Gastroesophageal sphincter (tissue), 4 donors: Measurements from ENCODE around the gene BRCA1. TPM values are rescaled to one million over a fixed set of nuclear protein-coding genes. Genes with fewer than 3 reads are reported as not detected.

ENCODE experiments used
- ATAC-seq: fragments of 150-250 bp; one replicate; pipeline ENCODE4 v1.9.1; 2016; ENCODE audit warnings: mild to moderate bottlenecking, moderate library complexity
- H3K27ac ChIP-seq, 4 donors: fragments of 200-600 bp; sonication (generic) in 3 of 4; 1 replicate in 3 of 4; 2 replicates in 1 of 4; pipeline ENCODE4 v1.5.1; 2016 to 2019
- H3K27me3 ChIP-seq: fragments of 200-600 bp; sonication (generic); one replicate; pipeline ENCODE4 v1.5.1; 2019
- H3K36me3 ChIP-seq, 2 donors: fragments of 200-600 bp; sonication (generic); one replicate each; pipeline ENCODE4 v1.5.1; 2019; ENCODE audit warnings: control low read depth in 1 of 2
- H3K4me1 ChIP-seq, 3 donors: fragments of 200-600 bp; sonication (generic); 1 replicate in 2 of 3; 2 replicates in 1 of 3; pipeline ENCODE4 v1.5.1; 2016 to 2019; ENCODE audit warnings: control low read depth in 2 of 3
- H3K4me3 ChIP-seq, 2 donors: fragments of 200-600 bp; sonication (generic); one replicate each; pipeline ENCODE4 v1.5.1; 2019; ENCODE audit warnings: mild to moderate bottlenecking in 1 of 2, moderate library complexity in 1 of 2
- H3K9me3 ChIP-seq, 3 donors: fragments of 200-600 bp; sonication (generic); one replicate each; pipeline ENCODE4 v1.5.1; 2017 to 2019; ENCODE audit warnings: control low read depth in 2 of 3
- EP300 ChIP-seq: sonication (generic); formaldehyde crosslinking; IDR thresholded peaks from one replicate; pipeline ENCODE4 v1.6.1; 2017; ENCODE audit warnings: antibody characterized with exemption, mild to moderate bottlenecking
- POLR2A ChIP-seq, 2 donors: fragments of 450-650 bp; IDR thresholded peaks; one replicate each; pipeline ENCODE4 v1.6.1; 2017; ENCODE audit warnings: antibody characterized with exemption in 2 of 2, mild to moderate bottlenecking in 2 of 2, moderate library complexity in 1 of 2
- POLR2AphosphoS5 ChIP-seq: sonication (generic); formaldehyde crosslinking; IDR thresholded peaks from one replicate; pipeline ENCODE4 v1.6.1; 2017; ENCODE audit warnings: antibody characterized with exemption
- WGBS, 2 donors: methylation state at CpG; one replicate each; pipeline ENCODE4 v1.1.5; 2018; ENCODE audit warnings: low coverage in 1 of 2; 5-methylcytosine and 5-hydroxymethylcytosine counted together
- total RNA-seq, 4 donors: library from RNA; depleted of rRNA; stranded (reverse); fragments of >200 nt; gene quantifications; one replicate each; pipeline ENCODE4 v1.1.0, GENCODE V29; 2016
- TF ChIP-seq, protein P1 (sequence below), 4 experiments: fragments of 200-600 bp in 2 of 4; fragments of 450-650 bp in 2 of 4; sonication (generic) in 1 of 4; IDR thresholded peaks; one replicate each; pipeline ENCODE4 v1.5.1; 2017 to 2019; ENCODE audit warnings: antibody characterized with exemption in 4 of 4, mild to moderate bottlenecking in 2 of 4, moderate library complexity in 2 of 4

BRCA1 gene
- total RNA-seq, 4 donors from 2014 or later: 4.9 to 7.9 (median 6.1) TPM

DNA sequence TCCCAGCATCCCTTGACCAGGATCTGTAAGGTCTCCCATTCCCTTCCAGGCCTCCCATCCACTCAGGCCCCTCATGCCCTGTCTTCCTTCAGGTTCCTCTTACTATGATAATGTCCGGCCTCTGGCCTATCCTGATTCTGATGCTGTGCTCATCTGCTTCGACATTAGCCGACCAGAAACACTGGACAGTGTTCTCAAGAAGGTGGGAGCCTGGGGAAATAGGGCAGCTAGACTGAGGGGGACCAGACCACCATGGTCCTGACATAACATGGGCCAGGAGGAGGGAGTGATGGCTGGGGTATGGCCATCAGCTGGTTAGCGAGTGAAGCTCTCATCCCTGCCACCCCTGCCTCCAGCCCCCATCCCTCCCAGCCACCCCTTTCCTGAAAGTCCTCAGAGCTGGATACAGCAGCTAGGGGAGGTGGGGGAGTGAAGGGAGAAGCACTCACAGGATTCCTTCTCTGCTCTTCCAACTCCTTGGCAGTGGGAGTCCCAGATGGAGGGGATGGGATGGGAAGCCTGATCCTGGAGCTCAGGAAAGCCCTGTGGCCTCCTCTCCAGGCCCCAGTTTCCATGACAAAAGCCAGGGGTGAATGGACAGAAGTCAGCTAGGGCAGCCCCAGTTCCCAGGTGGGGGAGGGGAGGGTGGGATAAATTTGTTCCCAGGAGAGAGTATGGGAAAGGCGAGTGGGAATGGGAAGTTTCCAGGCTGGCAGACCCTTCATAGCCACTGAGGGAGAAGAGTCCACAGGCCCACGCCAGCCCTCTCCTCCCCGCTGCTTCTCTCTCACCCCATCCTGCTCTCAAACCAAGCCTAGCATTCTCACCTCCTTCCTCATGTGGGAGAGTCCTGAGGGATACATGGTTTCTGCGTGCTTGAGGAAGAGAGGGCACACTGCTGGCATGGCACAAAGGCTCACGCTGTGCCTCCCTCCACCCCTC is 97.8 kb downstream of the BRCA1 start:
- no peak overlapping the region for H3K4me3 ChIP-seq
- no peaks in the 10 kb centered on the region for H3K36me3 ChIP-seq
- WGBS, 2 donors: 84% methylated on average over 2 of the region's 9 CpGs; no CpG with 5 or more reads in 1 of the 2 donors
- no peak for ATAC-seq
- H3K9me3 ChIP-seq: no peaks in the 10 kb centered on the region
- H3K27me3 ChIP-seq: no peaks in the 10 kb centered on the region
- no peak overlapping the region for H3K27ac ChIP-seq
- peaks cover 0 to 30% (median 11%) of the 10 kb centered on the region in 3 donors for H3K4me1 ChIP-seq
- no peak for TF ChIP-seq EP300
- no peak for TF ChIP-seq POLR2A (IDR thresholded peaks at IDR 0.05)
- TF ChIP-seq, protein P1, sequence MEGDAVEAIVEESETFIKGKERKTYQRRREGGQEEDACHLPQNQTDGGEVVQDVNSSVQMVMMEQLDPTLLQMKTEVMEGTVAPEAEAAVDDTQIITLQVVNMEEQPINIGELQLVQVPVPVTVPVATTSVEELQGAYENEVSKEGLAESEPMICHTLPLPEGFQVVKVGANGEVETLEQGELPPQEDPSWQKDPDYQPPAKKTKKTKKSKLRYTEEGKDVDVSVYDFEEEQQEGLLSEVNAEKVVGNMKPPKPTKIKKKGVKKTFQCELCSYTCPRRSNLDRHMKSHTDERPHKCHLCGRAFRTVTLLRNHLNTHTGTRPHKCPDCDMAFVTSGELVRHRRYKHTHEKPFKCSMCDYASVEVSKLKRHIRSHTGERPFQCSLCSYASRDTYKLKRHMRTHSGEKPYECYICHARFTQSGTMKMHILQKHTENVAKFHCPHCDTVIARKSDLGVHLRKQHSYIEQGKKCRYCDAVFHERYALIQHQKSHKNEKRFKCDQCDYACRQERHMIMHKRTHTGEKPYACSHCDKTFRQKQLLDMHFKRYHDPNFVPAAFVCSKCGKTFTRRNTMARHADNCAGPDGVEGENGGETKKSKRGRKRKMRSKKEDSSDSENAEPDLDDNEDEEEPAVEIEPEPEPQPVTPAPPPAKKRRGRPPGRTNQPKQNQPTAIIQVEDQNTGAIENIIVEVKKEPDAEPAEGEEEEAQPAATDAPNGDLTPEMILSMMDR (IDR thresholded peaks at IDR 0.05): no peak
- no peak for TF ChIP-seq POLR2AphosphoS5

DNA sequence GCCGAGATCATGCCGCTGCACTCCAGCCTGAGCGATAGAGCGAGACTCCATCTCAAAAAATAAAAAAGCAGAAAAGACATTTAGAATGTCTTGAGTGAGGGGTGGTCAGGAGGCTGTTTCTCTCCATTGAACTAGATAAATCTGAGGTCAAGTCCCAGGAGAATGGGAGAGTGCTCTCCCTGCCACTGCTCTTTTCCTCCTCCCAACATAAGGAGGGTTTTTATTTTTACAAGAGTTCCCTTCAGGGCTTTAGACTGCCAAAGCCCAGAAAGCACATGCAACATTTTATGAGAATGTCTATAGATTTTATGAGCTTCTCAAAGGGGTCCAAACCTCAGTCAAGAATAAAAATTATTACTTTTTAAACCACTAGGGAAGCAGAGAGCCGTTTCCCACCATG is 98.6 kb downstream of the BRCA1 start:
- 30 to 65% methylated on average over 1 to 5 of the region's 5 CpGs for WGBS, 2 donors
- ATAC-seq: no peak

DNA sequence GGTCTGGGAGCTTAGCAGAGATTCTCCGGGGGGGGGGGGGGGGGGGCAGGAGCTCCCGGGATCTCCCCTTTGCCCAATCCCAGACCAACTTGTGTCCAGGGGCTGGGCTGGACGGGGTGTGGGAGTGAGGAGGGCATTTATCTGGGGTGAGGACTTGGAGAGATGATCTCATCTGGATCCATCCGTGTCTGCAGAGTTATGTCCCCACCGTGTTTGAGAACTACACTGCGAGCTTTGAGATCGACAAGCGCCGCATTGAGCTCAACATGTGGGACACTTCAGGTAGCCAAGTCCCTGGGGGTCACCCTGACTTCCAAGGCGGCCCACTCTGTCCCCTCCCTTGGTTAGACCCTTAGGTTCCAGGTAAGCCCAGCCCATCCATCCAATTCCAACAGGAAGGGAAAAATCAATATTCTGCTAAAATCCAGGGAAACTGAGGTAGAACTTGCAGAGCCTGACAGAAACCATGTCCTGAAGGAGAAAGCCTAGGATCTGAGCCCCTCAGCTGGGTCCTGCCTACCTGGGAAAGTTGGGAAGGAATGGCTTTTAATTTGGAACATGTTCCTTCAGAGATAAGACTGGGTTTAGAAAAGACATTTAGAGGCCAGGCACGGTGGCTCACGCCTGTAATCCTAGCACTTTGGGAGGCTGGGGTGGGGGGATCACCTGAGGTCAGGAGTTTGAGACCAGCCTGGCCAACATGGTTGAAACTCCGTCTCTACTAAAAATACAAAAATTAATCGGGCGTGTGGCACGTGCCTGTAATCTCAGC is 99.2 kb downstream of the BRCA1 start:
- 29 to 74% methylated on average over 4 to 6 of the region's 16 CpGs for WGBS, 2 donors
- H3K4me3 ChIP-seq: no peak overlapping the region

More for the DNA sequence above, 98.6 kb downstream of the BRCA1 start:
- no peaks in the 10 kb centered on the region for H3K36me3 ChIP-seq
- peaks cover 0 to 30% (median 11%) of the 10 kb centered on the region in 3 donors for H3K4me1 ChIP-seq
- H3K27ac ChIP-seq: peak overlapping the region in 1 of 4 donors; percentile 81
- H3K4me3 ChIP-seq: no peak overlapping the region
- H3K9me3 ChIP-seq: no peaks in the 10 kb centered on the region
- TF ChIP-seq, protein P1 (IDR thresholded peaks at IDR 0.05): no peak
- TF ChIP-seq POLR2A (IDR thresholded peaks at IDR 0.05): no peak
- TF ChIP-seq POLR2AphosphoS5: no peak
- TF ChIP-seq EP300: no peak
- H3K27me3 ChIP-seq: no peaks in the 10 kb centered on the region

GRCh38 chr17:43025290-43025657 is 99.9 kb downstream of the BRCA1 start:
- H3K4me3 ChIP-seq: peak overlapping the region; percentile 39 to 63
- peak overlapping the region in 3 of 4 donors; percentile 81 to 84 (median 81) for H3K27ac ChIP-seq
- WGBS, 2 donors: 28 to 40% methylated on average over 3 to 6 of the region's 27 CpGs
- H3K4me1 ChIP-seq: peaks cover 0 to 41% (median 15%) of the 10 kb centered on the region in 3 donors
- no peaks in the 10 kb centered on the region for H3K27me3 ChIP-seq
- TF ChIP-seq POLR2A (IDR thresholded peaks at IDR 0.05): no peak
- TF ChIP-seq POLR2AphosphoS5: no peak
- TF ChIP-seq, protein P1 (IDR thresholded peaks at IDR 0.05): no peak
- TF ChIP-seq EP300: no peak
- ATAC-seq: no peak
- no peaks in the 10 kb centered on the region for H3K36me3 ChIP-seq
- H3K9me3 ChIP-seq: no peaks in the 10 kb centered on the region

More for the DNA sequence above, 99.2 kb downstream of the BRCA1 start:
- Histone ChIP-seq H3K27ac (peak overlapping the region in 3 of 4 donors; percentile 81 to 84 (median 81)), H3K36me3 (no peaks in the 10 kb centered on the region), H3K9me3 (no peaks in the 10 kb centered on the region), H3K4me1 (peaks cover 0 to 35% (median 11%) of the 10 kb centered on the region in 3 donors), H3K27me3 (no peaks in the 10 kb centered on the region)
- TF ChIP-seq, protein P1 (IDR thresholded peaks at IDR 0.05): no peak
- no peak for TF ChIP-seq EP300
- TF ChIP-seq POLR2AphosphoS5: no peak
- no peak for TF ChIP-seq POLR2A (IDR thresholded peaks at IDR 0.05)
- ATAC-seq: no peak
